T47D (cell line): ENCODE results near the gene PCNX1.
"Not testable (repeated sequence)": the region's sequence is repeated elsewhere in the genome, so short reads cannot be mapped to it uniquely, and the experiment has no call there.

Experiments used
- DNase-seq, 2 experiments: peaks; one replicate each; pipeline versions ENCODE4 v3.0.0 to v3.0.0-alpha.2; 2011 to 2012; ENCODE audit warnings: low read depth in 1 of 2, low spot score in 1 of 2
- JUND ChIP-seq: IDR thresholded peaks from 2 replicates; pipeline ENCODE4 v1.6.1; 2012; ENCODE audit warnings: low read depth
- in situ Hi-C: cut with HindIII; loops from 2 replicates; pipeline ENCODE4 v1.10.0; 2016; ENCODE audit warnings: low sequenced_read_pairs, low pct_unique_long_range_greater_than_20kb

PCNX1 gene

GRCh38 chr14:70907176-70907995, at the start of gene PCNX1:
Gene PCNX1 (plus strand): TSS chr14:70907459. CDS start chr14:70907851, 392 bp downstream.
- TF ChIP-seq JUND, result no peak
- in situ Hi-C loops, result no loop called here
- DNase-seq, result peak; percentile 89 to 93

- TF ChIP-seq JUND, result no peak
- no peak for DNase-seq
- in situ Hi-C loops, result no loop called here
Measured at GRCh38 chr14:70857496-70857890, 49.8 kb upstream of the PCNX1 start.

- in situ Hi-C loops, result no loop called here
Measured at GRCh38 chr14:70858641-70859040, 48.6 kb upstream of the PCNX1 start.

GRCh38 chr14:70866992-70867391, 40.3 kb upstream of the PCNX1 start:
- DNase-seq, in situ Hi-C loops: not testable (repeated sequence)

More at GRCh38 chr14:70858641-70859040, 48.6 kb upstream of the PCNX1 start:
- TF ChIP-seq JUND, result no peak
- no peak for DNase-seq

GRCh38 chr14:70871001-70871400, 36.3 kb upstream of the PCNX1 start:
- TF ChIP-seq JUND, result no peak
- DNase-seq, result no peak
- in situ Hi-C loops, result no loop called here

GRCh38 chr14:70871863-70872677, 35.2 kb upstream of the PCNX1 start:
- no peak for TF ChIP-seq JUND
- in situ Hi-C loops, result no loop called here
- no peak for DNase-seq

- in situ Hi-C loops, result no loop called here
- TF ChIP-seq JUND, result no peak
- DNase-seq, result no peak
Measured at GRCh38 chr14:70872678-70873020, 34.6 kb upstream of the PCNX1 start.

- no peak for DNase-seq
- in situ Hi-C loops, result no loop called here
- TF ChIP-seq JUND, result no peak
Measured at GRCh38 chr14:70873627-70874026, 33.6 kb upstream of the PCNX1 start.

GRCh38 chr14:70875811-70876460, 31.3 kb upstream of the PCNX1 start:
- in situ Hi-C loops, DNase-seq: not testable (repeated sequence)

GRCh38 chr14:70879448-70879847, 27.8 kb upstream of the PCNX1 start:
- no peak for TF ChIP-seq JUND
- in situ Hi-C loops, result no loop called here
- peak in 1 of 2 experiments; percentile 11 for DNase-seq

- in situ Hi-C loops, DNase-seq: not testable (repeated sequence)
Measured at GRCh38 chr14:70880888-70881287, 26.4 kb upstream of the PCNX1 start.

- no peak for DNase-seq
- in situ Hi-C loops, result no loop called here
- no peak for TF ChIP-seq JUND
Measured at GRCh38 chr14:70881549-70882177, 25.6 kb upstream of the PCNX1 start.
